Measurements from ENCODE around the gene METAP2. TPM values are rescaled to one million over a fixed set of nuclear protein-coding genes. Genes with fewer than 3 reads are reported as not detected.

Gene METAP2
- total and polyA plus RNA-seq, 2 donors (not counting 3 experiments of a cell fraction or from before 2014, with no cell fraction given): 28.5 to 105 TPM

GRCh38 chr12:95440401-95440800, 33.6 kb upstream of the METAP2 start:
- no peak overlapping the region for H3K9ac ChIP-seq (replicated peaks; ENCODE audit: extremely low read depth, insufficient read depth, low read length)
- no peaks in the 10 kb centered on the region for H3K4me1 ChIP-seq (ENCODE audit: control insufficient read depth, extremely low read depth, insufficient read depth, low read length)
- ChIA-PET CTCF (no interaction called here), POLR2A (no interaction called here)
- TF ChIP-seq EZH2 (IDR thresholded peaks at IDR 0.05; ENCODE audit: borderline replicate concordance, low read depth, low read length, severe bottlenecking) (no peak), MYC (IDR thresholded peaks at IDR 0.05; ENCODE audit: low read depth, low read length) (no peak), POLR2A (IDR thresholded peaks at IDR 0.05; ENCODE audit: low read depth, low read length) (no peak), GATA2 (IDR thresholded peaks at IDR 0.05; ENCODE audit: insufficient read depth, insufficient read length, low read depth, low read length) (no peak), MAX (IDR thresholded peaks at IDR 0.05; ENCODE audit: insufficient read depth, insufficient read length) (no peak), FOS (IDR thresholded peaks at IDR 0.05; ENCODE audit: borderline replicate concordance, insufficient read depth, low read length) (no peak), CTCF (IDR thresholded peaks at IDR 0.05; ENCODE audit: extremely low read depth in 1 of 2, insufficient read depth in 1 of 2, low read depth in 1 of 2, low read length in 2 of 2) (no peak)
- H4K20me1 ChIP-seq (replicated peaks; ENCODE audit: control insufficient read depth, extremely low read depth, insufficient read depth, low read length): no peaks in the 10 kb centered on the region
- BruUV-seq (replicated peaks): no TSS peak
- DNase-seq (ENCODE audit: low read depth, low spot score) (no peak), FAIRE-seq (no peak)
- intact Hi-C loops (cut with micrococcal nuclease) (no loop called here), dilution Hi-C loops (cut with MboI; ENCODE audit: extremely low pct_ligation_motif_present, low sequenced_read_pairs) (no loop called here)
- no peaks in the 10 kb centered on the region for H3K9me3 ChIP-seq (replicated peaks; ENCODE audit: control insufficient read depth, insufficient read depth, low read length)
- no peaks in the 10 kb centered on the region for H3K36me3 ChIP-seq (ENCODE audit: control insufficient read depth in 2 of 2, extremely low read depth in 1 of 2, insufficient read depth in 2 of 2, low read length in 2 of 2)
- H2AFZ ChIP-seq (ENCODE audit: low read depth, low read length): no peak overlapping the region
- H3K4me2 ChIP-seq (ENCODE audit: insufficient read depth, low read length): no peak overlapping the region
- no peak overlapping the region for H3K4me3 ChIP-seq (replicated peaks in 1 of 3; ENCODE audit: insufficient read depth in 1 of 3, low read depth in 1 of 3, low read length in 3 of 3)
- no peak overlapping the region for H3K27ac ChIP-seq (ENCODE audit: insufficient read depth, low read depth, low read length)
- peaks cover 4 to 14% of the 10 kb centered on the region in 2 experiments for H3K27me3 ChIP-seq (ENCODE audit: control insufficient read depth in 2 of 2, insufficient read depth in 2 of 2, low read length in 2 of 2)
- no peaks in the 10 kb centered on the region for H3K79me2 ChIP-seq (ENCODE audit: control insufficient read depth, insufficient read depth, low read length)
- no peaks in the 10 kb centered on the region for H3K9me1 ChIP-seq (replicated peaks; ENCODE audit: control insufficient read depth, extremely low read depth, insufficient read depth, low read length)

All from endothelial cell of umbilical vein (primary cell).